Measurements from ENCODE around the gene ALG14. TPM values are rescaled to one million over a fixed set of nuclear protein-coding genes. Genes with fewer than 3 reads are reported as not detected.

ALG14 gene
- polyA plus RNA-seq, 1 of the 3 experiments (the other 2 are of a cell fraction) = 2.5 TPM

DNA sequence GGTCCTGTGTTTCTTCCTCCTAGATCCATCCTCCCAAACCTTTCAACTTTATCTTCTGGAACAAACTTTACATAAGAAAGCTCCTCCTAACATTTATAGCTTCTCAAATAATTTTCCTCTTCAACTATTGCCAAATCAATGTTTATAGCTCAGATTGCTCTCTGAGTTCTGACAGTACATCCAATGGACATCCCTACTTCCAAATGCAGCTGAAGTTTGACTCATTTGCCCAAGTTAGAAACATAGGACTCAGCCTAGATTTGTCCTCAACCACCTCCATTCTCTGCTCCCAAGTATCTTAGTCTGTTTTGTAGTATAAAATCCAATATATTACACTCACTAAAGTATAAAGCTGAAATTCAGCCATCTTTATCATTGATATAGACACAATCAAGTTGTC is 62.6 kb downstream of the ALG14 start:
- Histone ChIP-seq H3K27ac (ENCODE audit: low read depth in 2 of 2, low read length in 1 of 2) (no peak overlapping the region), H3K9ac (no peak overlapping the region), H3K27me3 (ENCODE audit: insufficient read depth) (no peaks in the 10 kb centered on the region), H3K4me1 (ENCODE audit: control insufficient read depth in 1 of 2, insufficient read depth in 2 of 2, low read depth in 1 of 2, low read length in 1 of 2) (peaks cover 0 to 16% of the 10 kb centered on the region in 2 experiments), H3K36me3 (replicated peaks in 1 of 2; ENCODE audit: control insufficient read depth in 1 of 2, insufficient read depth in 2 of 2, low read length in 1 of 2) (no peaks in the 10 kb centered on the region), H3F3A (replicated peaks; ENCODE audit: insufficient read depth) (peaks cover 12% of the 10 kb centered on the region), H3K9me2 (no peaks in the 10 kb centered on the region), H2AFZ (ENCODE audit: low read depth) (no peak overlapping the region), H3K4me3 (ENCODE audit: low read depth in 2 of 2, low read length in 1 of 2) (no peak overlapping the region), H4K20me1 (ENCODE audit: insufficient read depth) (no peaks in the 10 kb centered on the region), H3K4me2 (no peak overlapping the region), H3K79me2 (ENCODE audit: insufficient read depth) (no peaks in the 10 kb centered on the region), H3K9me3 (no peaks in the 10 kb centered on the region)
- DNase-seq = no peak
- POLR2A ChIA-PET = no interaction called here
- TF ChIP-seq EP300 (IDR thresholded peaks at IDR 0.05; ENCODE audit: borderline replicate concordance in 1 of 2, low read depth in 1 of 2, low read length in 1 of 2) (no peak), NRF1 (IDR thresholded peaks at IDR 0.05; ENCODE audit: low read depth, low read length) (no peak), TEAD4 (IDR thresholded peaks at IDR 0.05; ENCODE audit: borderline replicate concordance, insufficient read depth) (no peak), YY1 (IDR thresholded peaks at IDR 0.05; ENCODE audit: low read depth) (no peak), JUND (IDR thresholded peaks at IDR 0.05) (no peak), POLR2AphosphoS5 (IDR thresholded peaks at IDR 0.05; ENCODE audit: low read depth, low read length) (no peak), EZH2phosphoT487 (IDR thresholded peaks at IDR 0.05; ENCODE audit: borderline replicate concordance, low read depth) (no peak), SIN3A (IDR thresholded peaks at IDR 0.05; ENCODE audit: borderline replicate concordance, low read depth, low read length) (no peak), GATA2 (CRISPR knock-in tag; IDR thresholded peaks at IDR 0.05) (no peak)
- TF ChIP-seq, protein P1, sequence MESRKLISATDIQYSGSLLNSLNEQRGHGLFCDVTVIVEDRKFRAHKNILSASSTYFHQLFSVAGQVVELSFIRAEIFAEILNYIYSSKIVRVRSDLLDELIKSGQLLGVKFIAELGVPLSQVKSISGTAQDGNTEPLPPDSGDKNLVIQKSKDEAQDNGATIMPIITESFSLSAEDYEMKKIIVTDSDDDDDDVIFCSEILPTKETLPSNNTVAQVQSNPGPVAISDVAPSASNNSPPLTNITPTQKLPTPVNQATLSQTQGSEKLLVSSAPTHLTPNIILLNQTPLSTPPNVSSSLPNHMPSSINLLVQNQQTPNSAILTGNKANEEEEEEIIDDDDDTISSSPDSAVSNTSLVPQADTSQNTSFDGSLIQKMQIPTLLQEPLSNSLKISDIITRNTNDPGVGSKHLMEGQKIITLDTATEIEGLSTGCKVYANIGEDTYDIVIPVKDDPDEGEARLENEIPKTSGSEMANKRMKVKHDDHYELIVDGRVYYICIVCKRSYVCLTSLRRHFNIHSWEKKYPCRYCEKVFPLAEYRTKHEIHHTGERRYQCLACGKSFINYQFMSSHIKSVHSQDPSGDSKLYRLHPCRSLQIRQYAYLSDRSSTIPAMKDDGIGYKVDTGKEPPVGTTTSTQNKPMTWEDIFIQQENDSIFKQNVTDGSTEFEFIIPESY (IDR thresholded peaks at IDR 0.05; ENCODE audit: borderline replicate concordance, low read depth) = no peak
- CTCF ChIA-PET = no interaction called here

DNA sequence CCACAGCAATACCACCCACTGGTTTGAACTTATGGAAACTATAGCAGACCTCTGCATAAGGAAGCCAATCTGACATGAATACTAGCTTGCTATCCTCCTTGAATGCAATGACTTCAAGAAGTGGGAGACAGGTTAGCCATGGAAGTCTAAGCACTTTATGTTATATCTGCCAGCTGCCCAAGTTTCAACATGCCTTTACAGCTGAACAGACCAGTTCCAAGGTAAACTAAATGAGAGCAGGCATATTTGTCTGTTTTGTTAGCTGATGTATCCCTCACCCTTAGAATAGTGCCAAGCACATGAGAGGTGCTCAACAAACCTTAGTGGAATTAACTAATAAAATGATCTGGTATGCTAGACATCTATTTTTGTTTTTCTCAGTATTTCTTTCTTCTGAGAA is 65.1 kb downstream of the ALG14 start:
- Histone ChIP-seq H3K9ac (no peak overlapping the region), H4K20me1 (ENCODE audit: insufficient read depth) (no peaks in the 10 kb centered on the region), H3K4me3 (ENCODE audit: low read depth in 2 of 2, low read length in 1 of 2) (no peak overlapping the region), H3K27ac (ENCODE audit: low read depth in 2 of 2, low read length in 1 of 2) (peak overlapping the region in 1 of 2 experiments; percentile 64; a peak in 1 of 4 replicates), H3K27me3 (ENCODE audit: insufficient read depth) (no peaks in the 10 kb centered on the region), H3K9me2 (no peaks in the 10 kb centered on the region), H3K79me2 (ENCODE audit: insufficient read depth) (no peaks in the 10 kb centered on the region), H3F3A (replicated peaks; ENCODE audit: insufficient read depth) (peaks cover 12% of the 10 kb centered on the region), H3K4me2 (no peak overlapping the region), H2AFZ (ENCODE audit: low read depth) (no peak overlapping the region), H3K9me3 (no peaks in the 10 kb centered on the region), H3K36me3 (replicated peaks in 1 of 2; ENCODE audit: control insufficient read depth in 1 of 2, insufficient read depth in 2 of 2, low read length in 1 of 2) (no peaks in the 10 kb centered on the region), H3K4me1 (ENCODE audit: control insufficient read depth in 1 of 2, insufficient read depth in 2 of 2, low read depth in 1 of 2, low read length in 1 of 2) (peaks cover 4 to 26% of the 10 kb centered on the region in 2 experiments; a peak in 3 of 4 replicates)
- no peak for DNase-seq
- CTCF ChIA-PET = interaction anchor here (1.2 to 2.1 kb wide), 4 partner anchors 9 to 153 kb away, joined by 3 to 6 read pairs (median 4); no protein-coding TSS in a partner anchor
- POLR2A ChIA-PET = no interaction called here
- TF ChIP-seq RXRA (IDR thresholded peaks at IDR 0.05; ENCODE audit: borderline replicate concordance, low read depth) (no peak), GABPA (IDR thresholded peaks at IDR 0.05; ENCODE audit: low read depth) (no peak), TAF1 (IDR thresholded peaks at IDR 0.05; ENCODE audit: borderline replicate concordance, low read depth, low read length) (no peak), FOSL2 (IDR thresholded peaks at IDR 0.05; ENCODE audit: borderline replicate concordance, low read depth) (no peak), TEAD4 (IDR thresholded peaks at IDR 0.05; ENCODE audit: borderline replicate concordance, insufficient read depth) (no peak), NRF1 (IDR thresholded peaks at IDR 0.05; ENCODE audit: low read depth, low read length) (no peak), JUND (IDR thresholded peaks at IDR 0.05) (no peak), SIN3A (IDR thresholded peaks at IDR 0.05; ENCODE audit: borderline replicate concordance, low read depth, low read length) (no peak), GATA2 (CRISPR knock-in tag; IDR thresholded peaks at IDR 0.05) (no peak), CHD2 (IDR thresholded peaks at IDR 0.05; ENCODE audit: low read length, partially characterized antibody) (no peak)
- TF ChIP-seq, protein P2, sequence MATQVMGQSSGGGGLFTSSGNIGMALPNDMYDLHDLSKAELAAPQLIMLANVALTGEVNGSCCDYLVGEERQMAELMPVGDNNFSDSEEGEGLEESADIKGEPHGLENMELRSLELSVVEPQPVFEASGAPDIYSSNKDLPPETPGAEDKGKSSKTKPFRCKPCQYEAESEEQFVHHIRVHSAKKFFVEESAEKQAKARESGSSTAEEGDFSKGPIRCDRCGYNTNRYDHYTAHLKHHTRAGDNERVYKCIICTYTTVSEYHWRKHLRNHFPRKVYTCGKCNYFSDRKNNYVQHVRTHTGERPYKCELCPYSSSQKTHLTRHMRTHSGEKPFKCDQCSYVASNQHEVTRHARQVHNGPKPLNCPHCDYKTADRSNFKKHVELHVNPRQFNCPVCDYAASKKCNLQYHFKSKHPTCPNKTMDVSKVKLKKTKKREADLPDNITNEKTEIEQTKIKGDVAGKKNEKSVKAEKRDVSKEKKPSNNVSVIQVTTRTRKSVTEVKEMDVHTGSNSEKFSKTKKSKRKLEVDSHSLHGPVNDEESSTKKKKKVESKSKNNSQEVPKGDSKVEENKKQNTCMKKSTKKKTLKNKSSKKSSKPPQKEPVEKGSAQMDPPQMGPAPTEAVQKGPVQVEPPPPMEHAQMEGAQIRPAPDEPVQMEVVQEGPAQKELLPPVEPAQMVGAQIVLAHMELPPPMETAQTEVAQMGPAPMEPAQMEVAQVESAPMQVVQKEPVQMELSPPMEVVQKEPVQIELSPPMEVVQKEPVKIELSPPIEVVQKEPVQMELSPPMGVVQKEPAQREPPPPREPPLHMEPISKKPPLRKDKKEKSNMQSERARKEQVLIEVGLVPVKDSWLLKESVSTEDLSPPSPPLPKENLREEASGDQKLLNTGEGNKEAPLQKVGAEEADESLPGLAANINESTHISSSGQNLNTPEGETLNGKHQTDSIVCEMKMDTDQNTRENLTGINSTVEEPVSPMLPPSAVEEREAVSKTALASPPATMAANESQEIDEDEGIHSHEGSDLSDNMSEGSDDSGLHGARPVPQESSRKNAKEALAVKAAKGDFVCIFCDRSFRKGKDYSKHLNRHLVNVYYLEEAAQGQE (IDR thresholded peaks at IDR 0.05; ENCODE audit: low read depth, low read length) = no peak
- TF ChIP-seq, protein P3, sequence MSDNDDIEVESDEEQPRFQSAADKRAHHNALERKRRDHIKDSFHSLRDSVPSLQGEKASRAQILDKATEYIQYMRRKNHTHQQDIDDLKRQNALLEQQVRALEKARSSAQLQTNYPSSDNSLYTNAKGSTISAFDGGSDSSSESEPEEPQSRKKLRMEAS (IDR thresholded peaks at IDR 0.05; ENCODE audit: low read depth) = no peak
- TF ChIP-seq, protein P4, sequence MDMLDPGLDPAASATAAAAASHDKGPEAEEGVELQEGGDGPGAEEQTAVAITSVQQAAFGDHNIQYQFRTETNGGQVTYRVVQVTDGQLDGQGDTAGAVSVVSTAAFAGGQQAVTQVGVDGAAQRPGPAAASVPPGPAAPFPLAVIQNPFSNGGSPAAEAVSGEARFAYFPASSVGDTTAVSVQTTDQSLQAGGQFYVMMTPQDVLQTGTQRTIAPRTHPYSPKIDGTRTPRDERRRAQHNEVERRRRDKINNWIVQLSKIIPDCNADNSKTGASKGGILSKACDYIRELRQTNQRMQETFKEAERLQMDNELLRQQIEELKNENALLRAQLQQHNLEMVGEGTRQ (IDR thresholded peaks at IDR 0.05; ENCODE audit: borderline replicate concordance, low read depth, low read length) = no peak
- TF ChIP-seq, protein P5, sequence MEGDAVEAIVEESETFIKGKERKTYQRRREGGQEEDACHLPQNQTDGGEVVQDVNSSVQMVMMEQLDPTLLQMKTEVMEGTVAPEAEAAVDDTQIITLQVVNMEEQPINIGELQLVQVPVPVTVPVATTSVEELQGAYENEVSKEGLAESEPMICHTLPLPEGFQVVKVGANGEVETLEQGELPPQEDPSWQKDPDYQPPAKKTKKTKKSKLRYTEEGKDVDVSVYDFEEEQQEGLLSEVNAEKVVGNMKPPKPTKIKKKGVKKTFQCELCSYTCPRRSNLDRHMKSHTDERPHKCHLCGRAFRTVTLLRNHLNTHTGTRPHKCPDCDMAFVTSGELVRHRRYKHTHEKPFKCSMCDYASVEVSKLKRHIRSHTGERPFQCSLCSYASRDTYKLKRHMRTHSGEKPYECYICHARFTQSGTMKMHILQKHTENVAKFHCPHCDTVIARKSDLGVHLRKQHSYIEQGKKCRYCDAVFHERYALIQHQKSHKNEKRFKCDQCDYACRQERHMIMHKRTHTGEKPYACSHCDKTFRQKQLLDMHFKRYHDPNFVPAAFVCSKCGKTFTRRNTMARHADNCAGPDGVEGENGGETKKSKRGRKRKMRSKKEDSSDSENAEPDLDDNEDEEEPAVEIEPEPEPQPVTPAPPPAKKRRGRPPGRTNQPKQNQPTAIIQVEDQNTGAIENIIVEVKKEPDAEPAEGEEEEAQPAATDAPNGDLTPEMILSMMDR (IDR thresholded peaks at IDR 0.05) = no peak

Data from SK-N-SH (cell line).